Measurements from ENCODE around the gene RFPL2. TPM values are rescaled to one million over a fixed set of nuclear protein-coding genes. Genes with fewer than 3 reads are reported as not detected.
"Not testable (repeated sequence)": the region's sequence is repeated elsewhere in the genome, so short reads cannot be mapped to it uniquely, and the experiment has no call there.

The RFPL2 gene
- total RNA-seq, 2 experiments from 2014 or later = not detected

DNA sequence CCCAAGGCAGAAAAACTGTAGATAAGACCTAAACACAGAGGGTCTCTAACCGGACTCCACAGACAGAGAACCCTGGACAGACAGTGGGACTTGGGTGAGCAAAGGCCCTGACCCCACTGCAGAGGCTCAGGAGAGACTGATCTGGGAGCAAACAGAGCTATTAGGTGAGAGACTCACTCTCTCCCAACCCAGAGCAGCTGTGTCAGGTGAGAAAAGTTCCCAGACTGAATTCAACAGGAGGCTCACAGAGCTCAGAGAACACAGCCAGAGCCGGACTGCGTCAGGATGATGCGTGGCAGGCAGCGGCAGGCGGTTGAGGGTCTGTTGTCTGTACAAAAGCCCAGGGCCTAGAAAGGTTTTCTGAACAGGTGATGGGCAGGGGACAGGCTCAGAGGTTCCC lies 5.5 kb downstream of the RFPL2 start:
- no peak overlapping the region for H3K4me3 Mint-ChIP-seq
- H3K27me3 Mint-ChIP-seq = peaks cover 25% of the 10 kb centered on the region
- DNase-seq = no peak
- no peaks in the 10 kb centered on the region for H3K36me3 Mint-ChIP-seq
- H3K9me3 Mint-ChIP-seq = no peaks in the 10 kb centered on the region
- peaks cover 8% of the 10 kb centered on the region for H3K4me1 Mint-ChIP-seq
- no peak overlapping the region for H3K27ac Mint-ChIP-seq

DNA sequence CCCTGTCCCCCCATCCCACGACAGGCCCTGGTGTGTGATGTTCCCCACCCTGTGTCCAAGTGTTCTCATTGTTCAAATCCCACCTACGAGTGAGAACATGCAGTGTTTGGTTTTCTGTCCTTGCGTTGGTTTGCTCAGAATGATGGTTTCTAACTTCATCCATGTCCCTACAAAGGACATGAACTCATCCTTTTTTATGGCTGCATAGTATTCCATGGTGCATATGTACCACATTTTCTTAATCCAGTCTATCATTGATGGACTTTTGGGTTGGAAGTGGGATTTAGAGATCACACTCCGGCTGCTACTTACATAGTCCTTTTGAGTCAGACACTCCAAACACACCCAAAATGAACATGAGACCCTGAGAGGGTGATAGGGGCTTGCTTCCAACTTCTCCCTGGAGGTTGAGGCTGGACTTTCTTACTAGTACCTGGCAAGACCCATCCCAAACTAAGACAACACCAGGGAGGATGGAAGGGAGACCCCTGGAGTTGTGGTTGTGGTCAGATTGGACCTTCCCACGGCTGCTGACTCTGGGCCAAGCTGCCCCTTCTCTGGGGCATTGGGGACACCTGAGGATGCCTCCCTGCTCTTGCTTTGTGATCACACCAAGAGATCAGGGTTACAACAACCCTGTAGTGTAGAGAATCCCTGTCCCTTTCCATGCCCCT lies 7.2 kb downstream of the RFPL2 start:
- peaks cover 16% of the 10 kb centered on the region for H3K27me3 Mint-ChIP-seq
- H3K27ac Mint-ChIP-seq, H3K4me3 Mint-ChIP-seq, H3K4me1 Mint-ChIP-seq, DNase-seq, H3K9me3 Mint-ChIP-seq, H3K36me3 Mint-ChIP-seq: not testable (repeated sequence)

DNA sequence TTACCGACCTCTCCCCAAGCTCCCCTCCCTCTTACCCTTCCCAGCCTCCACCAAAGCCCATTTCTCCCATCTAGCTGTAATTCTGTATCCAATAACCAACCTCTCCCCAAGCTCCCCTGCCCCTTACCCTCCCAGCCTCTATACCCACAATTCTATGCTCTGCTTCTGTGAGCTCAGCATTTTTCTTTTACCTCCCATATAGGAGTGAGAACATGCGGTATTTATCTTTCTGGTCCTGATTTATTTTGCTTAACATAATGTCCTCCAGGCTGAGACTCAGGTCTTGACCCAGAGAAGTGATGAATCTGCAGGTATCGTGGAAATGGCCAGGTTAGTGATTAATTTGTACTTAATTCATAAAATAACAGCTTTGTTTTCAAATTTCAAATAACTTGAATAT lies 9.0 kb downstream of the RFPL2 start:
- not testable (repeated sequence) for H3K9me3 Mint-ChIP-seq, DNase-seq, H3K4me3 Mint-ChIP-seq

DNA sequence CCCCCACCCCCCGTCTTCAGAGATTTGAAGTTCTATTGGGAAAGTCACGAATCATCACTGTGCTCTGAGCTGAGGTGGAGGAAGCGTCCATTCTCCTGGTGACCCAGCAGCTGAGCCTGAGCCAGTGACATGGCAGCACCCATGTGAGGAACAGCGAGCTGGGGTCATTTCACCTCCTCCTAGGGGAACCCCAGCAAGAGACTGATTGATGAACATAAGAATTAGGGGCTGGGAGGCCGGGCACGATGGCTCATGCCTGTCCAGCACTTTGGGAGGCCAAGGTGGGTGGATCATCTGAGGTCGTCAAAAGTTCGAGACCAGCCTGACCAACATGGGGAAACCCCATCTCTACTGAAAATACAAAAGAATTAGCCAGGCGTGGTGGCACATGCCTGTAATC lies 11.5 kb downstream of the RFPL2 start:
- not testable (repeated sequence) for H3K36me3 Mint-ChIP-seq, H3K4me1 Mint-ChIP-seq, H3K9me3 Mint-ChIP-seq

More for the DNA sequence above, 9.0 kb downstream of the RFPL2 start:
- H3K4me1 Mint-ChIP-seq, H3K27ac Mint-ChIP-seq, H3K36me3 Mint-ChIP-seq: not testable (repeated sequence)
- peaks cover 13% of the 10 kb centered on the region for H3K27me3 Mint-ChIP-seq

DNA sequence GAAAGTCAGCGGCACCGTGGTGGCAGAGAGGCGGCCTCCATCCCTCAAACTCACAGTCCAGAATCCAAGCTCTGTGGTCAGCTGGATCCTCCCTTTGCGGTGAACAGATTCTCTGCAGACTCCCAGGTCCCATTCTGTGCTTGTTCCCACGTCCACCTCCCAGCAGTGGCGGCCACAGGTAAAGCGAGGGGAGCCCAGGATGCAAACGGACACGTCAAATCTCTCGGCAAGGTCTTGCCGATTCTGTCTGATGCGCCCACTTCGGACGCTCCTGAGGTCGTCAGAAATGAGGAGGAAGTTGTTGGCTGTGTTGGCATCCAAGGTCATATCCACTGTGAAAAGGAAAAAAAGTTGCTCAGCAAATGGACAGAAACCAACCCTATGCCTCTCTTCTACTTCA lies 13.9 kb downstream of the RFPL2 start:
- not testable (repeated sequence) for DNase-seq, H3K9me3 Mint-ChIP-seq, H3K4me3 Mint-ChIP-seq, H3K36me3 Mint-ChIP-seq, H3K4me1 Mint-ChIP-seq, H3K27ac Mint-ChIP-seq
- peaks cover 22% of the 10 kb centered on the region for H3K27me3 Mint-ChIP-seq

More for the DNA sequence above, 11.5 kb downstream of the RFPL2 start:
- H3K27ac Mint-ChIP-seq, DNase-seq, H3K4me3 Mint-ChIP-seq: not testable (repeated sequence)
- peaks cover 16% of the 10 kb centered on the region for H3K27me3 Mint-ChIP-seq

DNA sequence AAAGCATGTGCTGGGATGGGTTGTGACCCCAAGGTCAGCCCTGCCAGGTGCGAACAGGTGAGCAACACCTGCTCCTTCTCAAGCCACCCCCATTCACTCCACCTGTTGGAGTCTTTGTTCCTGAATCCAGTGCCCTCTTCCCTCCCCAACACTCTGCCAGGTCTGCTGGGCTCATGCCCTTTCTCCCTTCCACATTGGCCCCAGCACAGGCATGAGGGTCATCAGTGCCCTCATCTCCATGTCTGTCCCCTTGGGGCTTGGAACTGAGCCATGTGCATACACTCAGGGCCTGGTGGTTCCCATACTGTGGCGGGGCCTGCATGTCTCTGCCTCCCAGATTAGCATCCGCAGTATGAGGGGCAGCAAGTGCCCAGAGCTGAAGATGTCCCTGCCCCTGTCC lies 19.1 kb downstream of the RFPL2 start:
- Mint-ChIP-seq H3K27ac (no peak overlapping the region), H3K9me3 (no peaks in the 10 kb centered on the region), H3K4me3 (no peak overlapping the region), H3K36me3 (no peaks in the 10 kb centered on the region), H3K4me1 (no peaks in the 10 kb centered on the region), H3K27me3 (peaks cover 12% of the 10 kb centered on the region)
- DNase-seq = no peak

DNA sequence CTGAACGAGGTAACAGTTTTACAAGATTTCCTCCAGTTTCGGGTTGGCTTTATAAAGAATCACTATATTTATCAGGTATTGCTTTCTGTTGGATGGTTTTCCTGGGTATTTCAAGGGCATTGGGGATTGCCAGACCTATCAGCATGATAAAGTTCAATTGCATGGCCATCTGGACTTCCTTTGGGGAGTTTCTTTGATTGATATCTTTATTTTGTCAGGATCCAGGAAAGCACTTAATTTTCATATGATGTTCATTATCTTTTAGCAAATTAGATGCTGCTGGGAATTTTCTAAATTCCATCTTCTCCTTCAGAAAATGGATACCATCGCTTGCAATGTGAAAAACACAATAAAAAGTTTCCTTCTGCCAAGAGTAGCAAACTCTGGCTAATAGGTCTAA lies 21.2 kb downstream of the RFPL2 start:
- no peak overlapping the region for H3K4me3 Mint-ChIP-seq
- no peaks in the 10 kb centered on the region for H3K36me3 Mint-ChIP-seq
- H3K27ac Mint-ChIP-seq = no peak overlapping the region
- H3K27me3 Mint-ChIP-seq = peaks cover 15% of the 10 kb centered on the region
- no peak for DNase-seq
- no peaks in the 10 kb centered on the region for H3K4me1 Mint-ChIP-seq
- no peaks in the 10 kb centered on the region for H3K9me3 Mint-ChIP-seq

DNA sequence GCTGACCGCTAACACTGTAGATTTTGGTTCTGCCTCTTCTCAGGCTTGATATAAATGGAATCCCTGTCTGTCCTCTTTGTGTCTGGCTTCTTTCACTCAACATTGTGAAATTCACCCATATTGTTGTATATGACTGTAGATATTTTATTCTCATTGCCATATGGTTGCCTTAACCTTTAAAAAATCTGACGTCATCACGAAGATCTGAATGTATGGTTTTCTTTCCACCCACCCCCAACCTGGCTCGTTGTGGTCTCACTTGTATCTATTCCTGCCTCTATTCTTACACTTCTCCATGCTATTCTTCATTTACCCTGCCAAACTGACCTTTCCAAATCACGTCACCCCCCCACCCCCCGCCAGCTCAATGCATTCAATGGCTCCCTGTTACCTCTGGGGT lies 23.8 kb downstream of the RFPL2 start:
- Mint-ChIP-seq H3K27ac (no peak overlapping the region), H3K9me3 (no peaks in the 10 kb centered on the region), H3K4me1 (no peaks in the 10 kb centered on the region), H3K36me3 (no peaks in the 10 kb centered on the region), H3K27me3 (peaks cover 28% of the 10 kb centered on the region), H3K4me3 (no peak overlapping the region)
- no peak for DNase-seq

DNA sequence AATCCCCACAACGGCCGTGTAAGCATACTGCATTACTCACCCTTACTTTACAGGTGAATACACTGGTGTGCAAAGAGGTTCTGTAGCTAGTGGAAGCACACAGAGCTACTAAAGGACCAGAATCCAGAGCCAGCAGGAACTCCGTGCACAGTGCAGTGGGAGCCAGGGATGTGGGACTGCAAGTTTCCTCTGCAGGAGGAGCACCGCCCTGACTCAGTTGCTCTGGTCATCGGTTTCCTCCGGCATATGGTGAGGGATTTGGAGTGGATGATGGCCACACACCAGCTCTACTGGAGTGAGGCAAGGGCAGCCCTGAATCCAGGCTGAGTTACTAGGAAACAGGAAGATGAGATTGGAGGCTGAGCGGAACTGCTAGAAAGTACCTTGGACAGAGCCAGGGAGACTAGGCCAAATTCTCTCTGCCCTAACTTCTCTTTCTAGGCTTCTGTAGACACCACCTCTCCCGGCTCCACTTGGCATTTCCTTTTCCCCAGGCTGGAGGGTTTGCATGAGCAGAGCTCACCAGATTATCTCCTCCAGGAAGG lies 27.6 kb downstream of the RFPL2 start:
- Mint-ChIP-seq H3K36me3 (no peaks in the 10 kb centered on the region), H3K4me3 (no peak overlapping the region), H3K4me1 (no peaks in the 10 kb centered on the region), H3K27me3 (peaks cover 39% of the 10 kb centered on the region), H3K9me3 (no peaks in the 10 kb centered on the region), H3K27ac (no peak overlapping the region)
- no peak for DNase-seq

DNA sequence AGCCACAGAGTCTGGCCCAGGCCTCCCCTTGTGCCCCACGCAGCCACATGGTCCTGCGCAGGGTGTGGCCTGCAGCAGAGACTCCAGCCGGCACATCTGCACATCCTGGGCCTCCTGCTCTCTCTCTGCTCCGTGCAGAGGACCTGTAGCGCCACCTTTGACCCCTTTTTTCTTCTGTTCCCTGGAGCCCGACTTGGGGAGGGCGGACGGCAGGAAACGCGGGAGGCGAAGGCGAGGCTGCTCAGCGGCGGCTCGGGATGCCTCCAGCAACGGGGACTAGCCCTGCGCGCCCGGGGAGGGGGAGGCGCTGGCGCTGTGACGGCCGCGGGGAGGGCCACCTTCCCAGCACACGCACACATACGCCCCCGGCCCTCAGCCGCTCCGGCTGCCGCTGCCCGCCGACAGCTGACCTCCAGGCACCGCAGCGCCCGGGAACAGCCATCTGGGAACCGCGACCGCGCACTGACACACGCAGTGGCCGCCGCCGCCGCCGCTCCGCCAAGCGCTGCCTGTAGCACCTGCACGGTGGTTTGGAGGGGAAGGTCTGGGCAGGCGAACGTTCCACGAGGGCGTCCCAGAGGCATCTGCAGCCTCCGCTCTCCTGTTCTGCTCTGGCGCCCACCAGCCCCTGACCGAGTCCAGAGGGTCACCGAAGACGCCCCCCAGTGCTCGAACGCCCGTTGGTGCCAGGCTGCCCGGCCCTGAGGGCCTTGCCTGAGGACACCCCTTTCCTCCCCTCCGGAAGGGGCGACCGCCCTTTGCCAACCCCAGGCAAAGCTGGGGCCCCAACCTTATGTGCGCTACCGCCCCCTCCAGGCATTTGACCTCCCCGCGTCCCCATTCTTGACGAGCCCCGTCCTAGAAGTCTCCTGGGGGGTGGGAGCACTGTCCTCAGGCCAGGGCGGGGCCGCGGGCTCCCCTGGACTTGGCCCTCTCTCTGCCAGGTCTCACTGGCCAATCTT lies 28.9 kb downstream of the RFPL2 start:
- no peak overlapping the region for H3K4me3 Mint-ChIP-seq
- H3K27me3 Mint-ChIP-seq = peaks cover 39% of the 10 kb centered on the region

DNA sequence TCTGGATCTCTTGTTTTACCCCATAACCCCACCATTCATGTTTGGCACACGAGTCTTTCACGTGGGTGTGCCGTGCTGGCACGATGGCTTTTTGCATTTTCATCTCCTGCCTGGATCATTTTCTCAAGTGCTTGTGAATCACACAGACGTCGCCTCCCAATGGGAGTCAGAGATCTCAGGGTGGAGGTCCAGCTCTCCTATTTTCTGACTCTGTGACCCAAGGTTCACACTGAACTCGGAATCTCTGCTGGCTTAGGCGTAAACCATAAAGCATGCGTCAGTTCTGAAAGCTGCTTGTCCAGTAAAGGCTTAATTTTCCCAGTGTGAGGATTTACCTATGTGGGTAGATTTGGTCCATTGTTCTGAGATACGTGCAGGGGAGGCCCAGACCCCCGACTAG lies 29.8 kb downstream of the RFPL2 start:
- H3K27ac Mint-ChIP-seq = no peak overlapping the region
- no peak for DNase-seq
- H3K9me3 Mint-ChIP-seq = no peaks in the 10 kb centered on the region
- no peaks in the 10 kb centered on the region for H3K36me3 Mint-ChIP-seq
- peaks cover 39% of the 10 kb centered on the region for H3K27me3 Mint-ChIP-seq
- H3K4me3 Mint-ChIP-seq = no peak overlapping the region
- H3K4me1 Mint-ChIP-seq = no peaks in the 10 kb centered on the region

More for the DNA sequence above, 28.9 kb downstream of the RFPL2 start:
- no peaks in the 10 kb centered on the region for H3K9me3 Mint-ChIP-seq
- no peaks in the 10 kb centered on the region for H3K4me1 Mint-ChIP-seq
- H3K36me3 Mint-ChIP-seq = no peaks in the 10 kb centered on the region
- H3K27ac Mint-ChIP-seq = no peak overlapping the region
- peak; percentile 8 for DNase-seq

DNA sequence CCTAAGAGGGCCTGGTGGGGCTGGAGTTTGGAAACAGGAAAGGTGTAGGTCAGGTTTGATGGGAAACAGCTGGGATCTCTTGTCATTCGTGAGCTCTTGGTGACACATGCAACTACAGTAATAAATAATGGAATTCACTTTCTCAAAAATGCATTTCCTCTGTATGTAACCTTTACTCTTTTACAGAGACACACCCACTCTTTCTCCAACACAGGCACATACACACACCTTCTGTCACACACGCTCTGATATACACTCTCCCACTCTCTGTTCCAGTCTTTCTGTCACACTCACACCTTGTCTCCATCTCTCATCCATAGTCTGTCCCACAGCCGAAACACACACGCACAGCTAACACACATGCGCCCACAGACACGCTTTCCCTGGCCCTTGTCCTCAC lies 39.2 kb downstream of the RFPL2 start:
- Mint-ChIP-seq H3K9me3 (no peaks in the 10 kb centered on the region), H3K27me3 (peaks cover 4% of the 10 kb centered on the region), H3K4me3 (no peak overlapping the region), H3K27ac (no peak overlapping the region), H3K4me1 (peaks cover 1% of the 10 kb centered on the region), H3K36me3 (no peaks in the 10 kb centered on the region)
- DNase-seq = no peak

DNA sequence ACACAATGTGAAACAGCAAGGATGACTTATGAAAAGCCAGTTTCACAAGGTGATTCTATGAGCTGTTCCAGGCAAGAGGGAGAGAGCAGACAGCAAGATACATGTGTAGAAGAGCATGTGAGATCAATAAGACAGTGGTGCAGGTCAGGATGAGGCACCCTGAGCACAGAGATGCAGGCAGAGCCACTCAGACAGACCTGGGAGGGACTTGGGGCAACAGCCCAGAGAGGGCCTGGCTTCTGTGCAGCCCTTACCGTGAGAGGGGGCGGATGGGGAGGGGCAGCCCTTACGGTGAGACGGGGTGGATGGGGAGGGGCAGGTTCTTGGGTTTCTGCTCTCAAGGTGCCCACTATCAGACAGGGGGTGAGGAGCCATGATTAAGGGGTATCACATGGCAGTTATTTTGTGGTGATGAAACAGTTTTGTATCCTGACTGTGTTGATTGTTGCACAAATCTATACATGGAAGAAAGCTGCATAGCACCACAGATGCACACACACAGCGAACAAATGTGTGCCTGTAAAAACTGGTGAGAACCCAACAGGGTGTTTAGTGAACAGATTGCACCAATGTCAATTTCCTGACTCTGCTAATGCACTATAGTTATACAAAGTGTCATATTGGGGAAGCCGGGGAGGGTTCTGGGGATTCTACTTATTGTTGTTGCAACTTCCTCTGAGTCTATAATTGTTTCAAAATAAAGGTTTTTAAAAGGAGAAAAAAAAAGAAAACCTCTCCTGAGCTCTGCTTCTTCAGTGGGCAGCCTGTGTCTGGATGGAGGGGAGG lies 40.6 kb downstream of the RFPL2 start:
- peaks cover 1% of the 10 kb centered on the region for H3K4me1 Mint-ChIP-seq
- no peak for DNase-seq
- H3K9me3 Mint-ChIP-seq = no peaks in the 10 kb centered on the region
- H3K4me3 Mint-ChIP-seq = no peak overlapping the region
- H3K27me3 Mint-ChIP-seq = peaks cover 4% of the 10 kb centered on the region
- H3K36me3 Mint-ChIP-seq = no peaks in the 10 kb centered on the region
- no peak overlapping the region for H3K27ac Mint-ChIP-seq

DNA sequence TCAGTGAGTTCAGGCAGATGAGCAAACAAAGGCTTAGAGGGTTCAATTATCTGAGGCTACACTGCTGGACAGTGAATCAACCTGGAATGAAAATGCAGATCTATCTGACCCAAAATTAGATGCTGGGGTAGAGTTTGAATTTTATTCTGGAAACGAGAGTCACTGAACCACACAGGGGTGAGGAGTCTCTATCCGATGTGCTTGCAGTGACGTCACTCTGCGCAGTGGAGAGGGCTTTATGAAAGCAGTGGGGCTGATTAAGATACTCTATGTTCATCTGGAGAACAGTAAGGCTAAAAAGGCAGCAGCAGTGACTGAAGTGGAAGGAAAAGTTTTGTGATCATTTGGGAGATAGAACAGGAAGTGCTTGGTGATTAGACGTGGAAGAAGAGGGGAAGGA lies 44.5 kb downstream of the RFPL2 start:
- H3K4me1 Mint-ChIP-seq, H3K27ac Mint-ChIP-seq, H3K4me3 Mint-ChIP-seq, H3K9me3 Mint-ChIP-seq, H3K27me3 Mint-ChIP-seq, H3K36me3 Mint-ChIP-seq, DNase-seq: not testable (repeated sequence)
